Measurements from ENCODE around the gene DYNLT4. TPM values are rescaled to one million over a fixed set of nuclear protein-coding genes. Genes with fewer than 3 reads are reported as not detected.

The DYNLT4 gene
- total RNA-seq, 2 donors from 2014 or later = not detected

DNA sequence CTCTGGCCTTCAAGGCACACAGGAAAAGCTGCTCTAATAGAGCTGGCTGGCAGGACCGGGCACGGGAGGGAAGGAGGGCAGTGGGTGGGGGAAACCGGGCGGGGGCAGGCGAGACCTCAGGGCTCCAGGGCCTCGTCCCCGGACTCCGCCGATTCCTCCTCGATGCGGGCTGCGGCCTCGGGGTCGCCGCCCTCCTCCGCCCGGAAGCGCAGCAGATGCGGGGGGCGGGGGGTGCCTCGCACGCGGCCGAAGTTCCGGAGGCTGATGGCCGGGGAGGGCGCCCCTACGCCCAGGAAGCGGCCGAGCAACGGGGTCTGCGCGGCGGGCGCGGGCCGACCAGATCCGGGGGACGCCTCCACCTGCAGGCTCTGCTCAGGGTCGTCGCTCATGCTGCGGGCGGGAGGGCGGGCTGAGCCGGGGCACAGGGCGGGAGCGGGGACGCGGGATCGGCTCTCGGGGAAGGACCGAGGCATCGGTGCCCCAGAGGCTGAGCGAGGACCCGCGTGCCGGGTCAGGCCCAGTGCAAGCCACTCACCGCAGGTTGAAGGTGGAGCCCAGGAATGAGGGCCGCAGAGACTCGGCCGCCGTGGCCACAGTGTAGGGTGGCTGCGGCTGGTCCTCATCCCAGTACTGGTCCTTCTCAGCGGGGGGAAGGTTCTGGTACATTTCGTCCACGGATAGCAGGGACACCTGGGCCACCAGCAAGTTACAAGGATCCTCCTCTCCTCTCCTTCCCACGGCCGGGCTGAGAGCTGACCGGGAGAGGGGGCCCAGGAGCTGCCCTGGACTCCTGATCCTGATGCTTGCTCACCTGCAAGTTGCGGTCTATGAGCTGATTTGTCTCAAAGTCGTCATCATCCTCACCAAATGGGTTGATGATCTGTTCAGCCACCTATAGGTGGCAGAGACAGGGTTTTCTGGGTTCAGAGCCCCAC lies 22.8 kb downstream of the DYNLT4 start:
- TF ChIP-seq, protein P1, sequence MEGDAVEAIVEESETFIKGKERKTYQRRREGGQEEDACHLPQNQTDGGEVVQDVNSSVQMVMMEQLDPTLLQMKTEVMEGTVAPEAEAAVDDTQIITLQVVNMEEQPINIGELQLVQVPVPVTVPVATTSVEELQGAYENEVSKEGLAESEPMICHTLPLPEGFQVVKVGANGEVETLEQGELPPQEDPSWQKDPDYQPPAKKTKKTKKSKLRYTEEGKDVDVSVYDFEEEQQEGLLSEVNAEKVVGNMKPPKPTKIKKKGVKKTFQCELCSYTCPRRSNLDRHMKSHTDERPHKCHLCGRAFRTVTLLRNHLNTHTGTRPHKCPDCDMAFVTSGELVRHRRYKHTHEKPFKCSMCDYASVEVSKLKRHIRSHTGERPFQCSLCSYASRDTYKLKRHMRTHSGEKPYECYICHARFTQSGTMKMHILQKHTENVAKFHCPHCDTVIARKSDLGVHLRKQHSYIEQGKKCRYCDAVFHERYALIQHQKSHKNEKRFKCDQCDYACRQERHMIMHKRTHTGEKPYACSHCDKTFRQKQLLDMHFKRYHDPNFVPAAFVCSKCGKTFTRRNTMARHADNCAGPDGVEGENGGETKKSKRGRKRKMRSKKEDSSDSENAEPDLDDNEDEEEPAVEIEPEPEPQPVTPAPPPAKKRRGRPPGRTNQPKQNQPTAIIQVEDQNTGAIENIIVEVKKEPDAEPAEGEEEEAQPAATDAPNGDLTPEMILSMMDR (IDR thresholded peaks at IDR 0.05) = no peak
- Histone ChIP-seq H3K27me3 (replicated peaks; ENCODE audit: insufficient read depth) (no peaks in the 10 kb centered on the region), H3K9me3 (no peaks in the 10 kb centered on the region), H3K27ac (peak overlapping the region; percentile 34 to 44), H3K4me3 (peak overlapping the region; percentile 74), H3K36me3 (peaks cover 8% of the 10 kb centered on the region), H3K4me1 (ENCODE audit: control insufficient read depth in 1 of 2, low read depth in 2 of 2) (peaks cover 12 to 30% of the 10 kb centered on the region in 2 donors)
- ATAC-seq (ENCODE audit: insufficient number of reproducible peaks, low FRiP score, low read depth) = no peak
- DNase-seq (ENCODE audit: low spot score) = no peak

DNA sequence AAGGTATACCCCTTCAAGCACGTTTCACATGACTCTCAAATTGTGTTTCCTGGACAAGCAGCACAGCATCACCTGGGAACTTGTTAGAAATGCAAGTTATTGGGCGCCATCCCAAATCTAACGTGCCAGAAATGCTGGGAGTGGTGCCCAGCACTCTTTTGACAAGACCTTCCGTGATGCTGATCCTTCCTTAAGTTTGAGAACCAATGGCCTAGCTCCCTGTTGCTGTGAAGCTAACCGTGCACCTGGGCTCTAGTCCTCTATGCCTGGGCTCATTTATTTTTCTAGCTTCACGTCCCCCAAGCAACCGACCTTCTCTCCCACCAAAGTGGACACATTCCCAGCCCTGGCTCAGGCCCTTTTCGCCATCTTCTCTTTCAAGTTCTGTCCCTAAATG lies 23.5 kb downstream of the DYNLT4 start:
- H3K4me3 ChIP-seq = peak overlapping the region; percentile 74
- H3K4me1 ChIP-seq (ENCODE audit: control insufficient read depth in 1 of 2, low read depth in 2 of 2) = peaks cover 12 to 30% of the 10 kb centered on the region in 2 donors
- ATAC-seq (ENCODE audit: insufficient number of reproducible peaks, low FRiP score, low read depth) = no peak
- no peak for DNase-seq (ENCODE audit: low spot score)
- TF ChIP-seq, protein P1 (IDR thresholded peaks at IDR 0.05) = no peak
- H3K36me3 ChIP-seq = peaks cover 11% of the 10 kb centered on the region
- H3K9me3 ChIP-seq = no peaks in the 10 kb centered on the region
- H3K27me3 ChIP-seq (replicated peaks; ENCODE audit: insufficient read depth) = no peaks in the 10 kb centered on the region
- peak overlapping the region; percentile 34 to 44 for H3K27ac ChIP-seq

DNA sequence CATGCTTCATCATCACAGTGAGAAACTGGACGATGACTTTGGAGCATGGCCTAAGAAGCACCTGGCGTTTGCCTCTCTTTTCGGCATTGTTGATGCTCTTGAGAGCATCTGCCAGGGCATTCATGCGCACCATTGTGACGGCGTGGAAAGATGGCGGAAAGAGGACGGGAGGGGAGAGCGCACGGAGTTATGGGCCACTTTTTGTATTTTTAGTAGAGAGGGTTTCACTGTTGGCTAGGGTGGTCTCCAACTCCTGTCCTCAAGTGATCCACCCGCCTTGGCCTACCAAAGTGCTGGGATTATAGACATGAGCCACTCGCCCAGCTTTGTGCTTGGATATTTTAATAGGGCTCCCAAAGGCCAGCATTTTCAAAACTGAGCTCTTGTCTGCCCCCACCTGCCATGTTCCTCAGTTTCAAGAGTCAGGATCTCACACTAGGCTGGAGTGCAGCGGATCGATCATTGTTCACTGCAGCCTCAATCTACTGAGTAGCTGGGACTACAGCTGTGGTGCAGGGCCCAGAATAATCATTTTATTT lies 26.5 kb downstream of the DYNLT4 start:
- no peaks in the 10 kb centered on the region for H3K9me3 ChIP-seq
- peaks cover 13 to 40% of the 10 kb centered on the region in 2 donors for H3K4me1 ChIP-seq (ENCODE audit: control insufficient read depth in 1 of 2, low read depth in 2 of 2)
- H3K27me3 ChIP-seq (replicated peaks; ENCODE audit: insufficient read depth) = no peaks in the 10 kb centered on the region
- no peak overlapping the region for H3K4me3 ChIP-seq
- TF ChIP-seq, protein P1 (IDR thresholded peaks at IDR 0.05) = no peak
- H3K36me3 ChIP-seq = peaks cover 23% of the 10 kb centered on the region
- no peak overlapping the region for H3K27ac ChIP-seq
- DNase-seq (ENCODE audit: low spot score) (no peak), ATAC-seq (ENCODE audit: insufficient number of reproducible peaks, low FRiP score, low read depth) (no peak)

DNA sequence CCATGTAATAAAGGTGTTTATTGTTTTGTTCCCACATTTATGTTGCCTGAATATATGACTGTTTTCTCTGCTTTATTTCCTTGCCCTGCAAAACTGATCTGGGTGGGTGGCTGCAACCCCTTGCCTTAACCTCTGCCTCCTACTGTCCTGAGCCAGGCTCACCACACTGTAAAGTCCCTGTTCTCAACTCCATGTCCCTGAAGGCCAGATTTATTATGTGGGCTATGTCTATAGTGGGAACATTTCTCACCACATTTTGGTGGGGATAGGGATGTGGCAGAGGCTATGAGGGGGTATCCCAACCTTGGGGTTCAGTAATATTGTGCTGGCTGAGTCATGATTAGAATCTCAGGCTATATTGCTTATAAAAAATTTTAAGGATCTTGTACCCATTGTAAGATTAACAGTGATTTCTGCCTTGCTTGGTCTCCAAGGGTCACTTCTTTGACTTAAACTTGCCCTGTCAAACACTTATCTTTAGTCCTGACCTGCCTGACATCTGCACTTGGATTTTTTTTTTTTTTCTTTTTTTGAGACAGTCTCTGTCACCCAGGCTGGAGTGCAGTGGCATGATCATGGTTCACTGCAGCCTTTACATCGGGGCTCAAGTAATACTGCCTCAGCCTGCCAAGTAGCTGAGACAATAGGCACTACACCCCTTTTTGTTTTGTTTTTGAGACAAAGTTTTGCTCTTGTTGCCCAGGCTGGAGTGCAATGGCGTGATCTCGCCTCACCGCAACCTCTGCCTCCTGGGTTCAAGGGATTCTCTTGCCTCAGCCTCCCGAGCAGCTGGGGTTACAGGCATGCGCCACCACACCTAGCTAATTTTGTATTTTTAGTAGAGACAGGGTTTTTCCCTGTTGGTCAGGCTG lies 28.2 kb downstream of the DYNLT4 start:
- Histone ChIP-seq H3K4me1 (ENCODE audit: control insufficient read depth in 1 of 2, low read depth in 2 of 2) (peaks cover 14 to 33% of the 10 kb centered on the region in 2 donors), H3K27me3 (replicated peaks; ENCODE audit: insufficient read depth) (no peaks in the 10 kb centered on the region), H3K9me3 (no peaks in the 10 kb centered on the region), H3K36me3 (peaks cover 23% of the 10 kb centered on the region), H3K27ac (no peak overlapping the region), H3K4me3 (no peak overlapping the region)
- TF ChIP-seq, protein P1 (IDR thresholded peaks at IDR 0.05) = no peak
- DNase-seq (ENCODE audit: low spot score) (no peak), ATAC-seq (ENCODE audit: insufficient number of reproducible peaks, low FRiP score, low read depth) (no peak)
